Neural cell (in vitro differentiated cells): ENCODE measurements around the gene DIRAS1.

Source experiments
- SMC3 ChIP-seq: fragments of 450-650 bp; conservative IDR thresholded peaks from 2 replicates; pipeline ENCODE4 v1.6.1; 2014; ENCODE audit warnings: antibody characterized with exemption, mild to moderate bottlenecking, moderate library complexity; ENCODE audit not compliant: poor library complexity
- TF ChIP-seq, protein P1 (sequence below): fragments of 450-650 bp; IDR thresholded peaks from 2 replicates; pipeline ENCODE4 v1.5.1; 2014; ENCODE audit warnings: antibody characterized with exemption, mild to moderate bottlenecking, moderate library complexity; ENCODE audit not compliant: poor library complexity, severe bottlenecking

DNA sequence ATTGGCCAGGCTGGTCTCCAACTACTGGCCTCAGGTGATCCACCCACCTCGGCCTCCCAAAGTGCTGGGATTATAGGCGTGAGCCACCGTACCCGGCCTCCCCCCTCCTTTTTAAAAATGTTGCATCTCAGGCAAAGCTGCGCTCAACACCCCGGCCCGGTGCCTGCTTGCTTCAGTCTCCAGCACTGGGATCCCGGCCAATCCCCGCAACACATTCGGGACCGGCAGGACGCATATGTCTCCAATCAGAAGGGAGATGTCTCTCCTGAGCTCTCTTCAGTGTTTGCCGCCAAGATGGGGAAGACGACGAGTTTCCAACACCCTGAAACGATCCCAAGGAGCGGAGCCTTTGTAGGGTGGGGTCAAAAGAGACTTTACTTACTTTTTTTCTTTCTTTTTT, 34.8 kb downstream of the DIRAS1 start:
- TF ChIP-seq, protein P1, sequence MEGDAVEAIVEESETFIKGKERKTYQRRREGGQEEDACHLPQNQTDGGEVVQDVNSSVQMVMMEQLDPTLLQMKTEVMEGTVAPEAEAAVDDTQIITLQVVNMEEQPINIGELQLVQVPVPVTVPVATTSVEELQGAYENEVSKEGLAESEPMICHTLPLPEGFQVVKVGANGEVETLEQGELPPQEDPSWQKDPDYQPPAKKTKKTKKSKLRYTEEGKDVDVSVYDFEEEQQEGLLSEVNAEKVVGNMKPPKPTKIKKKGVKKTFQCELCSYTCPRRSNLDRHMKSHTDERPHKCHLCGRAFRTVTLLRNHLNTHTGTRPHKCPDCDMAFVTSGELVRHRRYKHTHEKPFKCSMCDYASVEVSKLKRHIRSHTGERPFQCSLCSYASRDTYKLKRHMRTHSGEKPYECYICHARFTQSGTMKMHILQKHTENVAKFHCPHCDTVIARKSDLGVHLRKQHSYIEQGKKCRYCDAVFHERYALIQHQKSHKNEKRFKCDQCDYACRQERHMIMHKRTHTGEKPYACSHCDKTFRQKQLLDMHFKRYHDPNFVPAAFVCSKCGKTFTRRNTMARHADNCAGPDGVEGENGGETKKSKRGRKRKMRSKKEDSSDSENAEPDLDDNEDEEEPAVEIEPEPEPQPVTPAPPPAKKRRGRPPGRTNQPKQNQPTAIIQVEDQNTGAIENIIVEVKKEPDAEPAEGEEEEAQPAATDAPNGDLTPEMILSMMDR: no peak
- TF ChIP-seq SMC3: no peak
